Vagina (tissue), 2 donors: ENCODE data around the gene CBFA2T2. TPM values are rescaled to one million over a fixed set of nuclear protein-coding genes. Genes with fewer than 3 reads are reported as not detected.
"Not testable (repeated sequence)": the region's sequence is repeated elsewhere in the genome, so short reads cannot be mapped to it uniquely, and the experiment has no call there.

Experiments
- DNase-seq, 2 donors: peaks; one replicate each; pipeline ENCODE4 v3.0.0-alpha.2; 2017; ENCODE audit errors: extremely low spot score in 2 of 2
- H3K27ac ChIP-seq: fragments of 200-600 bp; sonication (generic); one replicate; pipeline ENCODE4 v1.5.1; 2019
- H3K27me3 ChIP-seq: fragments of 200-600 bp; sonication (generic); one replicate; pipeline ENCODE4 v1.5.1; 2019
- H3K36me3 ChIP-seq, 2 donors: fragments of 200-600 bp; sonication (generic); one replicate each; pipeline ENCODE4 v1.5.1; 2017 to 2019
- H3K4me1 ChIP-seq: fragments of 200-600 bp; sonication (generic); one replicate; pipeline ENCODE4 v1.5.1; 2019
- H3K4me3 ChIP-seq, 2 donors: fragments of 200-600 bp; sonication (generic); 1 replicate in 1 of 2; 2 replicates in 1 of 2; pipeline ENCODE4 v1.5.1; 2016 to 2019
- H3K9me3 ChIP-seq: fragments of 200-600 bp; sonication (generic); one replicate; pipeline ENCODE4 v1.5.1; 2019
- POLR2A ChIP-seq, 2 donors: fragments of 450-650 bp; IDR thresholded peaks; one replicate each; pipeline ENCODE4 v1.6.1; 2017; ENCODE audit warnings: antibody characterized with exemption in 2 of 2, mild to moderate bottlenecking in 2 of 2, moderate library complexity in 2 of 2
- POLR2AphosphoS5 ChIP-seq, 2 donors: sonication (generic); formaldehyde crosslinking; IDR thresholded peaks; one replicate each; pipeline ENCODE4 v1.9.0; 2017; ENCODE audit warnings: antibody characterized with exemption in 2 of 2, mild to moderate bottlenecking in 2 of 2, low read depth in 1 of 2; ENCODE audit not compliant: insufficient read depth in 1 of 2
- intact Hi-C: fragments of 100-400 bp; cut with DNase I; formaldehyde crosslinking; loops from one replicate; pipeline ENCODE4 v1.15.1; 2023
- total RNA-seq: library from RNA; depleted of rRNA; stranded (reverse); fragments of >200 nt; gene quantifications from one replicate; pipeline ENCODE4 v1.2.3, GENCODE V29; 2016
- TF ChIP-seq, protein P1 (sequence below), 3 experiments: fragments of 450-650 bp in 2 of 3; fragments of 200-600 bp in 1 of 3; sonication (generic) in 1 of 3; IDR thresholded peaks; one replicate each; pipeline ENCODE4 v1.5.1; 2017 to 2019; ENCODE audit warnings: antibody characterized with exemption in 3 of 3, mild to moderate bottlenecking in 2 of 3, moderate library complexity in 2 of 3

The CBFA2T2 gene
- total RNA-seq, 1 donor from 2014 or later, result 34.9 TPM

- Histone ChIP-seq H3K27me3 (no peaks in the 10 kb centered on the region), H3K4me3 (no peak overlapping the region), H3K36me3 (no peaks in the 10 kb centered on the region), H3K9me3 (no peaks in the 10 kb centered on the region), H3K4me1 (peaks cover 21% of the 10 kb centered on the region), H3K27ac (no peak overlapping the region)
- DNase-seq, result no peak
- intact Hi-C loops, result no loop called here
- TF ChIP-seq POLR2AphosphoS5 (IDR thresholded peaks at IDR 0.05; ENCODE audit: insufficient read depth in 1 of 2, low read depth in 1 of 2) (no peak), POLR2A (IDR thresholded peaks at IDR 0.05) (no peak)
- TF ChIP-seq, protein P1, sequence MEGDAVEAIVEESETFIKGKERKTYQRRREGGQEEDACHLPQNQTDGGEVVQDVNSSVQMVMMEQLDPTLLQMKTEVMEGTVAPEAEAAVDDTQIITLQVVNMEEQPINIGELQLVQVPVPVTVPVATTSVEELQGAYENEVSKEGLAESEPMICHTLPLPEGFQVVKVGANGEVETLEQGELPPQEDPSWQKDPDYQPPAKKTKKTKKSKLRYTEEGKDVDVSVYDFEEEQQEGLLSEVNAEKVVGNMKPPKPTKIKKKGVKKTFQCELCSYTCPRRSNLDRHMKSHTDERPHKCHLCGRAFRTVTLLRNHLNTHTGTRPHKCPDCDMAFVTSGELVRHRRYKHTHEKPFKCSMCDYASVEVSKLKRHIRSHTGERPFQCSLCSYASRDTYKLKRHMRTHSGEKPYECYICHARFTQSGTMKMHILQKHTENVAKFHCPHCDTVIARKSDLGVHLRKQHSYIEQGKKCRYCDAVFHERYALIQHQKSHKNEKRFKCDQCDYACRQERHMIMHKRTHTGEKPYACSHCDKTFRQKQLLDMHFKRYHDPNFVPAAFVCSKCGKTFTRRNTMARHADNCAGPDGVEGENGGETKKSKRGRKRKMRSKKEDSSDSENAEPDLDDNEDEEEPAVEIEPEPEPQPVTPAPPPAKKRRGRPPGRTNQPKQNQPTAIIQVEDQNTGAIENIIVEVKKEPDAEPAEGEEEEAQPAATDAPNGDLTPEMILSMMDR (IDR thresholded peaks at IDR 0.05), result no peak
Observed at GRCh38 chr20:33501000-33501399, 11.1 kb downstream of the CBFA2T2 start.

DNA sequence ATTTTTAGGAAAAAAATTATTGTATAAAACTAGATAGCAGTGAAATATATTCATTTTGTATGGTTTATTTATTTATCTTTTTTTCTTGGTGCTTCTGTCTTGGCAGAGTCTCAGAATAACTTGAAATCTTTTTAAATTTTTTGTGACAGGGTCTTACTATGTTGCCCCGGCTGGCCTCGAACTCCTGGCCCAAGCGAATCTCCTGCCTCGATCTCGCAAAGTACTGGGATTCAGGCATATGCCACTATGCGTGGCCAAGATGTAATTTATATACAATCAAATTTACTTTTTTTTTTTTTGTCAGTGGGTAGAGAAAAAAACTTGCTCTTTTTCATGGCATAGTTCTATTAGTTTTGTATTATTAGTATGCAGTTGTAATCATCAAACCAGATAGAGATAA is 13.7 kb downstream of the CBFA2T2 start:
- H3K4me3 ChIP-seq, result no peak overlapping the region
- H3K9me3 ChIP-seq, result no peaks in the 10 kb centered on the region
- intact Hi-C loops, result no loop called here
- H3K27ac ChIP-seq, result no peak overlapping the region
- no peak for DNase-seq
- TF ChIP-seq, protein P1 (IDR thresholded peaks at IDR 0.05), result no peak
- TF ChIP-seq POLR2A (IDR thresholded peaks at IDR 0.05) (no peak), POLR2AphosphoS5 (IDR thresholded peaks at IDR 0.05; ENCODE audit: insufficient read depth in 1 of 2, low read depth in 1 of 2) (no peak)
- no peaks in the 10 kb centered on the region for H3K36me3 ChIP-seq
- H3K27me3 ChIP-seq, result no peaks in the 10 kb centered on the region
- peaks cover 21% of the 10 kb centered on the region for H3K4me1 ChIP-seq

DNA sequence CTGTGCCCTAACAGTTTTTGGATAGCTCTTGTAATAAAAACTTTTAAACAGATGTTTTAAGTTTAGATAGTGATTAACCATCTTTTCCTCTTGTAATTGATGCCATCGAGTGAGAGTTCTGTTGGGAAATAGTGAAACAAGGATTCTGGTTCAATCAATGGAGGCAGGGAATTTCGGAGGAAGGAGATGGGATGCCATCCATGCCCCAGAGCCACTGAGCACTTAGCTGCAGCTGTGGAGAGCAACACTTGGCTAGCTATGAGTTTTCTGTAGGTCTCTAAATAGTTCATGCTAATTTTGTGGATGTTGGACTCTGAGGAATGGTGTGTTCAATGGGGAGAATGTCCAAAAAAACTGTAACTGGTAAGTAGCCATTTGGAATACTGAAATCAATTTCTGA is 16.7 kb downstream of the CBFA2T2 start:
- no peak overlapping the region for H3K4me3 ChIP-seq
- no peaks in the 10 kb centered on the region for H3K36me3 ChIP-seq
- no peaks in the 10 kb centered on the region for H3K9me3 ChIP-seq
- intact Hi-C loops, result no loop called here
- no peaks in the 10 kb centered on the region for H3K27me3 ChIP-seq
- no peak overlapping the region for H3K27ac ChIP-seq
- DNase-seq, result no peak
- TF ChIP-seq, protein P1 (IDR thresholded peaks at IDR 0.05), result no peak
- TF ChIP-seq POLR2A (IDR thresholded peaks at IDR 0.05), result no peak
- TF ChIP-seq POLR2AphosphoS5 (IDR thresholded peaks at IDR 0.05; ENCODE audit: insufficient read depth in 1 of 2, low read depth in 1 of 2), result no peak
- H3K4me1 ChIP-seq, result peaks cover 10% of the 10 kb centered on the region

DNA sequence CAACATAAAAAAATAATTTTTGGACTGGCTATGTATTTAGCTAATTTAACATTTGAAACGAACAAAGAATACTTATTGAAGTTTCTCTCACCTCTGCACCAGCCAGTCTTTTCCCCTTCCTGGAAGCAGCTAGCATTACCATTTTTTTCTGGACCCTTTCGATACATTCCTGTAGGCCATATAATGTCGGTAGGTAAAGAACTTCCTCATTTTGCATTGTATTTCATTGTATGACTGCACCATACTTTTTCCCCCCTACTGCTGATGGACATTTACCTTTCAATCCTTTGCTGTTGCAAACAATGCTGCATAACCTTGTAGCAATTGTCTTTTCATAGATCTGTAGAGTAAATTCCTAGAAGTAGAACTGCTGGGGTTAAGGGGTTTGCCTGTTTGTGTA is 17.6 kb downstream of the CBFA2T2 start:
- Histone ChIP-seq H3K9me3 (no peaks in the 10 kb centered on the region), H3K4me1 (peaks cover 15% of the 10 kb centered on the region), H3K36me3 (no peaks in the 10 kb centered on the region), H3K27ac (no peak overlapping the region), H3K4me3 (no peak overlapping the region), H3K27me3 (no peaks in the 10 kb centered on the region)
- no peak for DNase-seq
- intact Hi-C loops, result no loop called here
- TF ChIP-seq, protein P1 (IDR thresholded peaks at IDR 0.05), result no peak
- TF ChIP-seq POLR2AphosphoS5 (IDR thresholded peaks at IDR 0.05; ENCODE audit: insufficient read depth in 1 of 2, low read depth in 1 of 2), result no peak
- TF ChIP-seq POLR2A (IDR thresholded peaks at IDR 0.05), result no peak

- H3K27ac ChIP-seq, intact Hi-C loops, H3K27me3 ChIP-seq, H3K4me3 ChIP-seq, DNase-seq, H3K36me3 ChIP-seq, H3K9me3 ChIP-seq: not testable (repeated sequence)
- peaks cover 15% of the 10 kb centered on the region for H3K4me1 ChIP-seq
Observed at GRCh38 chr20:33508015-33508414, 18.1 kb downstream of the CBFA2T2 start.

GRCh38 chr20:33509057-33509456 is 19.2 kb downstream of the CBFA2T2 start:
- intact Hi-C loops, H3K27ac ChIP-seq, H3K9me3 ChIP-seq, H3K4me3 ChIP-seq, H3K36me3 ChIP-seq, H3K27me3 ChIP-seq, DNase-seq: not testable (repeated sequence)
- peaks cover 15% of the 10 kb centered on the region for H3K4me1 ChIP-seq

GRCh38 chr20:33511876-33512275 is 22.0 kb downstream of the CBFA2T2 start:
- H3K4me3 ChIP-seq, H3K36me3 ChIP-seq, DNase-seq, H3K9me3 ChIP-seq, intact Hi-C loops, H3K27me3 ChIP-seq, H3K27ac ChIP-seq: not testable (repeated sequence)
- H3K4me1 ChIP-seq, result peaks cover 23% of the 10 kb centered on the region
